Measurements from ENCODE around the gene EEF1AKMT3. TPM values are rescaled to one million over a fixed set of nuclear protein-coding genes. Genes with fewer than 3 reads are reported as not detected.

EEF1AKMT3 gene
- total RNA-seq, 1 experiment from 2014 or later: 9.3 TPM

GRCh38 chr12:57777367-57777766 lies 5.0 kb downstream of the EEF1AKMT3 start:
- Histone ChIP-seq H3K4me2 (ENCODE audit: low read length) (no peak overlapping the region), H2AFZ (ENCODE audit: low read length) (no peak overlapping the region), H3K27ac (ENCODE audit: low read length) (no peak overlapping the region), H3K9me3 (ENCODE audit: low read length) (no peaks in the 10 kb centered on the region), H3K9me2 (replicated peaks; ENCODE audit: low read length) (no peaks in the 10 kb centered on the region), H3K4me1 (ENCODE audit: insufficient read depth, low read length) (peaks cover 5% of the 10 kb centered on the region; the same call in 1 of the 2 replicates), H3F3A (ENCODE audit: low read length, unreplicated experiment) (no peaks in the 10 kb centered on the region), H3K9ac (ENCODE audit: low read length) (no peak overlapping the region), H3K4me3 (ENCODE audit: low read length) (no peak overlapping the region), H4K20me1 (ENCODE audit: low read length) (no peaks in the 10 kb centered on the region), H3K27me3 (ENCODE audit: low read length) (no peaks in the 10 kb centered on the region), H3K79me2 (ENCODE audit: low read length) (peaks cover 14% of the 10 kb centered on the region), H3K36me3 (ENCODE audit: low read depth, low read length) (no peaks in the 10 kb centered on the region)
- DNase-seq: no peak
- no peak for ATAC-seq
- CTCF ChIA-PET: no interaction called here
- POLR2A ChIA-PET (ENCODE audit: unreplicated experiment): no interaction called here
- intact Hi-C loops (cut with micrococcal nuclease): no loop called here
- no TSS peak for BruUV-seq (replicated peaks)
- TF ChIP-seq EZH2phosphoT487 (IDR thresholded peaks at IDR 0.05; ENCODE audit: borderline replicate concordance, low read length) (no peak), EZH2 (IDR thresholded peaks at IDR 0.05; ENCODE audit: low read length, unreplicated experiment) (no peak)
- TF ChIP-seq, protein P1, sequence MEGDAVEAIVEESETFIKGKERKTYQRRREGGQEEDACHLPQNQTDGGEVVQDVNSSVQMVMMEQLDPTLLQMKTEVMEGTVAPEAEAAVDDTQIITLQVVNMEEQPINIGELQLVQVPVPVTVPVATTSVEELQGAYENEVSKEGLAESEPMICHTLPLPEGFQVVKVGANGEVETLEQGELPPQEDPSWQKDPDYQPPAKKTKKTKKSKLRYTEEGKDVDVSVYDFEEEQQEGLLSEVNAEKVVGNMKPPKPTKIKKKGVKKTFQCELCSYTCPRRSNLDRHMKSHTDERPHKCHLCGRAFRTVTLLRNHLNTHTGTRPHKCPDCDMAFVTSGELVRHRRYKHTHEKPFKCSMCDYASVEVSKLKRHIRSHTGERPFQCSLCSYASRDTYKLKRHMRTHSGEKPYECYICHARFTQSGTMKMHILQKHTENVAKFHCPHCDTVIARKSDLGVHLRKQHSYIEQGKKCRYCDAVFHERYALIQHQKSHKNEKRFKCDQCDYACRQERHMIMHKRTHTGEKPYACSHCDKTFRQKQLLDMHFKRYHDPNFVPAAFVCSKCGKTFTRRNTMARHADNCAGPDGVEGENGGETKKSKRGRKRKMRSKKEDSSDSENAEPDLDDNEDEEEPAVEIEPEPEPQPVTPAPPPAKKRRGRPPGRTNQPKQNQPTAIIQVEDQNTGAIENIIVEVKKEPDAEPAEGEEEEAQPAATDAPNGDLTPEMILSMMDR (conservative IDR thresholded peaks at IDR 0.05; ENCODE audit: low read depth, low read length): no peak

- DNase-seq (no peak), ATAC-seq (no peak)
- no peak overlapping the region for H3K27ac ChIP-seq (ENCODE audit: low read length)
- H3K36me3 ChIP-seq (ENCODE audit: low read depth, low read length): no peaks in the 10 kb centered on the region
- H3K4me3 ChIP-seq (ENCODE audit: low read length): no peak overlapping the region
- no peaks in the 10 kb centered on the region for H3K9me2 ChIP-seq (replicated peaks; ENCODE audit: low read length)
- CTCF ChIA-PET: no interaction called here
- H3K4me2 ChIP-seq (ENCODE audit: low read length): no peak overlapping the region
- H3K27me3 ChIP-seq (ENCODE audit: low read length): no peaks in the 10 kb centered on the region
- no peaks in the 10 kb centered on the region for H3K9me3 ChIP-seq (ENCODE audit: low read length)
- no peaks in the 10 kb centered on the region for H4K20me1 ChIP-seq (ENCODE audit: low read length)
- intact Hi-C loops (cut with micrococcal nuclease): no loop called here
- TF ChIP-seq, protein P1 (conservative IDR thresholded peaks at IDR 0.05; ENCODE audit: low read depth, low read length): no peak
- TF ChIP-seq EZH2 (IDR thresholded peaks at IDR 0.05; ENCODE audit: low read length, unreplicated experiment): no peak
- no peak for TF ChIP-seq EZH2phosphoT487 (IDR thresholded peaks at IDR 0.05; ENCODE audit: borderline replicate concordance, low read length)
- no peak overlapping the region for H2AFZ ChIP-seq (ENCODE audit: low read length)
- H3K79me2 ChIP-seq (ENCODE audit: low read length): peaks cover 13% of the 10 kb centered on the region
- POLR2A ChIA-PET (ENCODE audit: unreplicated experiment): no interaction called here
- H3K9ac ChIP-seq (ENCODE audit: low read length): no peak overlapping the region
- H3F3A ChIP-seq (ENCODE audit: low read length, unreplicated experiment): no peaks in the 10 kb centered on the region
- H3K4me1 ChIP-seq (ENCODE audit: insufficient read depth, low read length): peaks cover 5% of the 10 kb centered on the region; the same call in 1 of the 2 replicates
- no TSS peak for BruUV-seq (replicated peaks)
These were observed 5.5 kb downstream of the EEF1AKMT3 start for GRCh38 chr12:57777911-57778310.

DNA sequence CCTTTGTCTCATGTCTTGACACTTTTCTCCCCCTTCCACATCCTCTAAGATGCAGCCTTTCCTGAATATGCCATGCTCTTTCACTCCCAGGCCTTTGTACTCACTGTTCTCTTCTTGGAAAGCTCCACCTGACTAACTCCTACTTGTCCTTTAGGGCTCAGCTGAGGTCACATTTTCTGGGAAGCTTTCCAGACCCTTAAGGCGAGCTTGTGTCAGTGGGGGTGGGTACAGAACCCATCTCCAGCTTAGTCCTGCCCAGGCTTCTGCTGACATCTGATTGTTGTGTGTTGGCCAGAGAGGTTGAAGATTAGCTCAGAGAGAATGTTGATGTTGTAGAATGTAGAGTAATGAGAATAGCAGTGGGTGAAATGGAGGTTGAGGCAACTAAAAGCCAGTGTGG lies 7.3 kb downstream of the EEF1AKMT3 start:
- Histone ChIP-seq H3K9me3 (ENCODE audit: low read length) (no peaks in the 10 kb centered on the region), H3K4me1 (ENCODE audit: insufficient read depth, low read length) (peaks cover 6% of the 10 kb centered on the region; the same call in 1 of the 2 replicates), H3K9me2 (replicated peaks; ENCODE audit: low read length) (no peaks in the 10 kb centered on the region), H3K4me2 (ENCODE audit: low read length) (no peak overlapping the region), H4K20me1 (ENCODE audit: low read length) (no peaks in the 10 kb centered on the region), H3K9ac (ENCODE audit: low read length) (no peak overlapping the region), H3K27me3 (ENCODE audit: low read length) (no peaks in the 10 kb centered on the region), H3K27ac (ENCODE audit: low read length) (no peak overlapping the region), H3F3A (ENCODE audit: low read length, unreplicated experiment) (no peaks in the 10 kb centered on the region), H2AFZ (ENCODE audit: low read length) (no peak overlapping the region), H3K79me2 (ENCODE audit: low read length) (peaks cover 21% of the 10 kb centered on the region), H3K4me3 (ENCODE audit: low read length) (no peak overlapping the region), H3K36me3 (ENCODE audit: low read depth, low read length) (no peaks in the 10 kb centered on the region)
- ChIA-PET POLR2A (ENCODE audit: unreplicated experiment) (no interaction called here), CTCF (no interaction called here)
- BruUV-seq (replicated peaks): no TSS peak
- DNase-seq (no peak), ATAC-seq (no peak)
- intact Hi-C loops (cut with micrococcal nuclease): no loop called here
- TF ChIP-seq, protein P1 (conservative IDR thresholded peaks at IDR 0.05; ENCODE audit: low read depth, low read length): no peak
- TF ChIP-seq EZH2phosphoT487 (IDR thresholded peaks at IDR 0.05; ENCODE audit: borderline replicate concordance, low read length): no peak
- no peak for TF ChIP-seq EZH2 (IDR thresholded peaks at IDR 0.05; ENCODE audit: low read length, unreplicated experiment)
